Epithelial cell of proximal tubule (primary cell): ENCODE results near the gene ENO2. TPM values are rescaled to one million over a fixed set of nuclear protein-coding genes. Genes with fewer than 3 reads are reported as not detected.
A peak's percentile ranks its signal among the peaks of the same experiment; 100 is the strongest.

Source experiments
- DNase-seq: peaks from one replicate; pipeline ENCODE4 v3.0.0-alpha.2; 2011; ENCODE audit warnings: low read depth
- H3K4me3 ChIP-seq: 2 replicates; pipeline ENCODE4 v1.5.1; 2011; ENCODE audit warnings: low read depth, mild to moderate bottlenecking, low read length
- total RNA-seq: library from RNA; depleted of rRNA; stranded (reverse); fragments of >200 nt; gene quantifications from 2 replicates; pipeline ENCODE4 v1.2.3, GENCODE V29; 2015
- TF ChIP-seq, protein P1 (sequence below): conservative IDR thresholded peaks from 2 replicates; pipeline ENCODE4 v1.5.1; 2012; ENCODE audit warnings: low read depth, mild to moderate bottlenecking, low read length

The ENO2 gene
- total RNA-seq, 1 donor from 2014 or later = 97.0 TPM

DNA sequence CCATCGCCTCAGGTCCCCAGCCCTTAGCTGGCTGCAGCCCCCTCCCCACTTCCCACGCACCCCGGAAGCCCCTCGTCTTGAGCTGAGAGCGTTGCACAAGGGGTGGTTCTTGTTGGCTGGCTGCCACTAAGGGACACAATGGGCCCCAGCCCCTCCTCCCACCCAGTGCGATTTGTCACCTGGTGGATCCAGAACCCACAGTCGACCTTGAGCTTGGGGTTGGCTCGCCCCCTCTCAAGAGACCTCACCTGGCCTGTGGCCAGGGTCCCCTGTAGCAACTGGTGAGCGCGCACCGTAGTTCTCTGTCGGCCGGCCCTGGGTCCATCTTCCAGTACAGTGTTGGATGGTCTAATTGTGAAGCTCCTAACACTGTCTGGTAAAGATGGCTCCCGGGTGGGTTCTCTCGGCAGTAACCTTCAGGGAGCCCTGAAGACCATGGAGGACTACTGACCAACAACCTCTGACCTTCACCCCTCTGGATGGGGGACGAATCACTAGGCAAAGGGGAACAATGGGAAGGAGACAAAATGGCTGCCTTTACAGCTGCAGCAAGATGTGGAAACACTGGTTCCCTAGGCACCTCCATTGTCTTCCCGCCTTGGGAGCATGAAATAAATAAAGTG, 49.5 kb downstream of the ENO2 start:
- TF ChIP-seq, protein P1, sequence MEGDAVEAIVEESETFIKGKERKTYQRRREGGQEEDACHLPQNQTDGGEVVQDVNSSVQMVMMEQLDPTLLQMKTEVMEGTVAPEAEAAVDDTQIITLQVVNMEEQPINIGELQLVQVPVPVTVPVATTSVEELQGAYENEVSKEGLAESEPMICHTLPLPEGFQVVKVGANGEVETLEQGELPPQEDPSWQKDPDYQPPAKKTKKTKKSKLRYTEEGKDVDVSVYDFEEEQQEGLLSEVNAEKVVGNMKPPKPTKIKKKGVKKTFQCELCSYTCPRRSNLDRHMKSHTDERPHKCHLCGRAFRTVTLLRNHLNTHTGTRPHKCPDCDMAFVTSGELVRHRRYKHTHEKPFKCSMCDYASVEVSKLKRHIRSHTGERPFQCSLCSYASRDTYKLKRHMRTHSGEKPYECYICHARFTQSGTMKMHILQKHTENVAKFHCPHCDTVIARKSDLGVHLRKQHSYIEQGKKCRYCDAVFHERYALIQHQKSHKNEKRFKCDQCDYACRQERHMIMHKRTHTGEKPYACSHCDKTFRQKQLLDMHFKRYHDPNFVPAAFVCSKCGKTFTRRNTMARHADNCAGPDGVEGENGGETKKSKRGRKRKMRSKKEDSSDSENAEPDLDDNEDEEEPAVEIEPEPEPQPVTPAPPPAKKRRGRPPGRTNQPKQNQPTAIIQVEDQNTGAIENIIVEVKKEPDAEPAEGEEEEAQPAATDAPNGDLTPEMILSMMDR = no peak
- no peak overlapping the region for H3K4me3 ChIP-seq
- no peak for DNase-seq

DNA sequence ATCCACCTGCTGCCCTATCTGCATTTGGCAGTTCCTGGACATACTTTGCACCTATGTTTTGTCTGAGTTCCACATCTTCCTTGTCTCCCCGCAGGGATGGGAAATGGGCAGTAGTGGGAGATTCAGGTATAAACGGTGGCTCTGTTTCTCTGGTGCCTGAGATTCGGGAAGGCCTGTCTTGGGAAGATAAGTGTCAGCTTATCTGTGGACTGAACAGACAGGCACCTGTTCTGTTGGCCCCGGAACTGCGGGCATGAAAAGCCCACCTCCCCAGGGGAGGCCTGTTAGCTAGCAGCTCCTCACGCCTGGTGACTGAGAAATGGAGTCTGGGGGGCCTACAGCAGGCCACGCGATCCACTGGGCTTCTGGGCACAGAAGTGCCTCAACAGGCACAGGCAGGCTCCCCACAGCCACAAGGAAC, 50.2 kb downstream of the ENO2 start:
- no peak for DNase-seq
- H3K4me3 ChIP-seq = no peak overlapping the region
- TF ChIP-seq, protein P1 = no peak

DNA sequence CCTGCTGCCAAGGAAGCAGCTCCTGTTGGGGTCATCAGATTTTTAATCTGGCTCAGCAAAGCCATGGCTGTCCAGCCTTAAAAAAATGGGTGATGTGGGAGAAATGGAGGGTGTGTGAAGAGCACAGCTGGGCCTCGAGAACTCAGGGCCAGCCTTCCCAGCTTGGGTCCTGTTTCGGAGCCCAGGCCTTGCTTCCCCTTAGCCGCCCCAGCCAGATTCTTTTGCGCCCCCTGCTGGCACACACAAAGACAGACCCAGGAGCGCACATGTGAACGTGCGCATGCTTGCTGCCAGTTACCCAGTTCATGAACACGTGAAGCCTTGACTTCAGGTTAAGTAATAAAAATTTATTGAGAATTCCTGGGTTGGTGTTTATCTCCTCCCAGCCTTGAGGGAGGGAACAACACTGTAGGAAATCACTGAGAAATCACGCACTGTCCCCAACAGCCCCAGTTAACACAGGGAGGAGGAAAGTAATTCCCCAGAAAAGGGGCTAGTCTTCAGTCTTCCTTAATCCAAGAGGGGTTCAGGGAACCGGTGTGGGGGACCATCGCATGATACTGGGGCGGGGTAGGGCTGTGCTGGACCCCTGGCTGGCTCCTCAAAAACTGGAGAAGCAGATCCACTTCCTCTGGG, 50.8 kb downstream of the ENO2 start:
- no peak overlapping the region for H3K4me3 ChIP-seq
- TF ChIP-seq, protein P1 = peak; percentile 90
- no peak for DNase-seq

DNA sequence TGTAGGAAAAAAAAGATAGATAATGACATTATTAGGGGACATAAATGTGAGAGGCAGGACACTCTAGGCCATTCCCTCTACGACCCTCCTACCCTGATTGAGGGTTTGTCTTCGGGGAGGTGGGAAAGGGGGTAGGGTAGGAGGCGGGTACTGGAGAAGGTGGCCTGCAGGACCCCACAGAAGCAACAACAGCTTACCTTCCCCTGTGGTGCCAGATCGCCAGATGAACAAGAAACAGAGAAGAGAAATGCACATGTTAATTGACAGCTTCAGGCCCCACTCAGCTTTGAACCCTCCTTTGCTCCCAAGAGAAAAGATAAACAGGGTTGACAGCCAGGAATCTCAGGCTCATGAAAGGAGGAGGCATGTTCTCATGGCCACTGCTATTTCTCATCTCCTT, 51.3 kb downstream of the ENO2 start:
- TF ChIP-seq, protein P1 = no peak
- no peak overlapping the region for H3K4me3 ChIP-seq
- DNase-seq = no peak

DNA sequence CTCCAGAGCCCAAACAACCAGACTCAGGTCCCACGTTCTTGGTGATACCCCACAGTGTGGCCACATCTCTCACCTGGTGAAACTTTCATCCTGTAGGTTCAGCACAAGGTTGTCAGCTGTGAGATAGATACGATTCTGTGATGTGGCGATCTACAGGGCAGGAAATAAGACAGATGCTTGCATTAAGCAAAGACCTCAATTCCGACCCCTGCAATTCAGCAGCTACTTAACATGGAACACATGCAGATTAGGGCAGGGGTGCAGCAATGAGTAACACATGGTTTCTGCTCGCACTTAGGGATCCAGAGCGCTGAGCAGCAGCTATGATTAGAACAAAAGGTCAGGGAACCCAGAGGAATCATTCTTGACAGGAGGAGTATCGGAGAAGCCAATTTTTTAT, 52.0 kb downstream of the ENO2 start:
- H3K4me3 ChIP-seq = no peak overlapping the region
- TF ChIP-seq, protein P1 = no peak
- DNase-seq = no peak

DNA sequence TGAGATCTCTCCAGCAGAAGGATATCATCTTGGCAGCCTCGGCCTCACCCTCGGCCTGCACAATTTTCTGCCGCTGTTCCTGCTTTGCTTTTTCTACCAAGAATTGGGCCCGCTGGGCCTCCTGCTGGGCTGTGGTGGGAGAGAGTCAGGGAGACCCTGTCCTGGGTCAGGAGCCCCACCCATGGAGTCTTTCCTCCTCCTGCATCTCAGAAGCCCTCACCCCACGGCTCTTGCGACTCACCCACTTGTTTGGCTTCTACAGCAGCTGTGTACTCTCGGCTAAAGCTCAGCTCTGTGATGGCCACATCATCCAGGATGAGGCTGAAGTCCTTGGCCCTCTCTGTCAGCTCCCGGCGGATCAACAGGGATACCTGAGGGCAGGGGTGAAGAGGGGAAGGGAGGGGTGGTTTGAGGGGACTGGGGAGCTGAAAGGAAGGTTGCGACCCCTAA, 53.3 kb downstream of the ENO2 start:
- no peak for DNase-seq
- TF ChIP-seq, protein P1 = no peak
- H3K4me3 ChIP-seq = no peak overlapping the region

DNA sequence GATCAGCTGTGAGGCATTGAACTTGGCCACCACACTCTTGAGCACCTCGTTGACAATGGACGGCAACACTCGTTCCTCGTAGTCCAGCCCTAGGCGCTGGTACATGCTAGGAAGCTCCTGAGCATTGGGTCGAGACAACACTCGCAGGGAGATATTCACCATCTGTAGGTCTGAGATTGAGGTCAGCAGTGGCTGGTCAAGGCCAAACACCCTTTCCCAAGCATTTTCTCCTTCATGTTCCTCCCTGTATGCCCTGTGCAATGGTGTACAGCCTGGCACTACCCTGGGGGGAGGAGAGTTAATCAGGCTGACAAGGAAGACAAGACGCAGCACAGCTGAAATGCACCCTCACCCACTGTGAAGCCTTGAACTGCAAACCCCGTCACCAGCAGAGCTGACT, 54.0 kb downstream of the ENO2 start:
- TF ChIP-seq, protein P1 = no peak
- DNase-seq = no peak
- H3K4me3 ChIP-seq = no peak overlapping the region
